GM19395 (cell line): ENCODE results near the gene TDRD9.

Experiments
- ATAC-seq: cut with Tn5 transposase; IDR thresholded peaks from one replicate; pipeline ENCODE4 v1.9.1; 2021; ENCODE audit warnings: mild to moderate bottlenecking, moderate library complexity; ENCODE audit not compliant: unreplicated experiment

The TDRD9 gene

GRCh38 chr14:103890821-103891666, 37.2 kb upstream of the TDRD9 start:
- no peak for ATAC-seq

- no peak for ATAC-seq
Measured at GRCh38 chr14:103891667-103892215, 36.5 kb upstream of the TDRD9 start.

- no peak for ATAC-seq
Measured at GRCh38 chr14:103892247-103892646, 36.0 kb upstream of the TDRD9 start.

GRCh38 chr14:103894034-103894722, 34.1 kb upstream of the TDRD9 start:
- no peak for ATAC-seq

GRCh38 chr14:103894723-103895059, 33.6 kb upstream of the TDRD9 start:
- no peak for ATAC-seq

- ATAC-seq, result no peak
Measured at GRCh38 chr14:103896578-103896977, 31.7 kb upstream of the TDRD9 start.

- ATAC-seq, result no peak
Measured at GRCh38 chr14:103897075-103897947, 30.9 kb upstream of the TDRD9 start.

GRCh38 chr14:103898204-103898603, 30.1 kb upstream of the TDRD9 start:
- no peak for ATAC-seq

GRCh38 chr14:103898711-103899110, 29.5 kb upstream of the TDRD9 start:
- no peak for ATAC-seq

- ATAC-seq, result no peak
Measured at GRCh38 chr14:103899316-103899715, 28.9 kb upstream of the TDRD9 start.

GRCh38 chr14:103899833-103900232, 28.4 kb upstream of the TDRD9 start:
- no peak for ATAC-seq

GRCh38 chr14:103904493-103905107, 23.7 kb upstream of the TDRD9 start:
- ATAC-seq, result no peak

- no peak for ATAC-seq
Measured at GRCh38 chr14:103905842-103906456, 22.3 kb upstream of the TDRD9 start.

- ATAC-seq, result no peak
Measured at GRCh38 chr14:103908580-103908979, 19.7 kb upstream of the TDRD9 start.

- ATAC-seq, result no peak
Measured at GRCh38 chr14:103909531-103910261, 18.6 kb upstream of the TDRD9 start.

- ATAC-seq, result no peak
Measured at GRCh38 chr14:103910262-103910935, 17.9 kb upstream of the TDRD9 start.

GRCh38 chr14:103910984-103911383, 17.3 kb upstream of the TDRD9 start:
- no peak for ATAC-seq

GRCh38 chr14:103915616-103916015, 12.6 kb upstream of the TDRD9 start:
- no peak for ATAC-seq

- no peak for ATAC-seq
Measured at GRCh38 chr14:103916636-103917262, 11.5 kb upstream of the TDRD9 start.
